Tracheal epithelial cell (primary cell): ENCODE measurements around the gene SYNJ1. TPM values are rescaled to one million over a fixed set of nuclear protein-coding genes. Genes with fewer than 3 reads are reported as not detected.

Experiments used
- total RNA-seq: library from RNA; depleted of rRNA; stranded (reverse); fragments of >200 nt; gene quantifications from 2 replicates; pipeline ENCODE4 v1.2.1, GENCODE V29; 2014

The SYNJ1 gene
- 1.4 and 2.6 TPM in 2 replicates for total RNA-seq

GRCh38 chr21:32727687-32728455 is at the start of gene SYNJ1:
Gene SYNJ1, minus strand, starts transcription at chr21:32728013. Its CDS starts 1,118 bp downstream, at chr21:32726895.

GRCh38 chr21:32612075-32612998 is 115.5 kb downstream of the SYNJ1 start, which contains the start of gene CFAP298:
Gene CFAP298, minus strand, starts transcription at chr21:32612377. Its CDS starts 134 bp downstream, at chr21:32612243.

GRCh38 chr21:32585042-32585710 is 142.6 kb downstream of the SYNJ1 start, which contains the start of gene TCP10L:
Gene TCP10L, minus strand, starts transcription at chr21:32585523. Its CDS starts 1,219 bp downstream, at chr21:32584304.

Other genes with a start within 250 kb of the SYNJ1 start
- 0.24 and 1.5 TPM in 2 replicates for gene TCP10L, start 142.5 kb downstream of the SYNJ1 start, total RNA-seq
- gene CFAP298, start 115.6 kb downstream of the SYNJ1 start, total RNA-seq, result 38.6 and 48.0 TPM in 2 replicates
- 17.4 and 21.7 TPM in 2 replicates for gene PAXBP1, start 43.7 kb upstream of the SYNJ1 start, total RNA-seq